H9 (cell line): ENCODE data around the gene DCTN3. TPM values are rescaled to one million over a fixed set of nuclear protein-coding genes. Genes with fewer than 3 reads are reported as not detected.

ENCODE experiments used
- DNase-seq: peaks from one replicate; pipeline ENCODE4 v3.0.0-alpha.2; 2017
- H2AFZ ChIP-seq: one replicate; pipeline ENCODE4 v1.6.1; 2013; ENCODE audit warnings: mild to moderate bottlenecking, low read length, control low read depth, moderate library complexity
- H2AK5ac ChIP-seq: 2 replicates; pipeline ENCODE4 v1.6.1; 2013; ENCODE audit warnings: low read length, control low read depth, mixed read lengths; ENCODE audit not compliant: insufficient read length
- H2BK120ac ChIP-seq: one replicate; pipeline ENCODE4 v1.6.1; 2013; ENCODE audit warnings: low read depth, mild to moderate bottlenecking, low read length, control low read depth, inconsistent platforms; ENCODE audit not compliant: poor library complexity, severe bottlenecking
- H2BK12ac ChIP-seq: 2 replicates; pipeline ENCODE4 v1.6.1; 2013; ENCODE audit warnings: low read length, control low read depth, mixed read lengths, low read depth; ENCODE audit not compliant: insufficient read length
- H2BK15ac ChIP-seq: 2 replicates; pipeline ENCODE4 v1.6.1; 2013; ENCODE audit warnings: low read depth, low read length, control low read depth
- H2BK20ac ChIP-seq: one replicate; pipeline ENCODE4 v1.6.1; 2013; ENCODE audit warnings: low read depth, mild to moderate bottlenecking, low read length, control low read depth, inconsistent platforms; ENCODE audit not compliant: poor library complexity, severe bottlenecking
- H2BK5ac ChIP-seq: 2 replicates; pipeline ENCODE4 v1.6.1; 2013; ENCODE audit warnings: low read length, control low read depth, mixed read lengths; ENCODE audit not compliant: insufficient read length
- H3K14ac ChIP-seq: 2 replicates; pipeline ENCODE4 v1.6.1; 2013; ENCODE audit warnings: low read length, control low read depth; ENCODE audit not compliant: insufficient read depth
- H3K18ac ChIP-seq: 2 replicates; pipeline ENCODE4 v1.6.1; 2013; ENCODE audit warnings: low read depth, mild to moderate bottlenecking, mixed read lengths, low read length, control low read depth; ENCODE audit not compliant: insufficient read length
- H3K23ac ChIP-seq: 2 replicates; pipeline ENCODE4 v1.6.1; 2013; ENCODE audit warnings: low read length, control low read depth, mixed read lengths, low read depth; ENCODE audit not compliant: insufficient read length
- H3K23me2 ChIP-seq: 2 replicates; pipeline ENCODE4 v1.6.1; 2013; ENCODE audit warnings: low read depth, mild to moderate bottlenecking, mixed read lengths, low read length, control low read depth; ENCODE audit not compliant: insufficient read length, poor library complexity, severe bottlenecking
- H3K27ac ChIP-seq: 2 replicates; pipeline ENCODE4 v1.5.1; 2013; ENCODE audit warnings: low read length, control low read depth, mixed read lengths, low read depth; ENCODE audit not compliant: insufficient read length
- H3K27me3 ChIP-seq: 2 replicates; pipeline ENCODE4 v1.6.1; 2013; ENCODE audit warnings: low read length, control low read depth, inconsistent platforms; ENCODE audit not compliant: insufficient read depth
- H3K4ac ChIP-seq: 2 replicates; pipeline ENCODE4 v1.6.1; 2013; ENCODE audit warnings: low read depth, mild to moderate bottlenecking, control low read depth, inconsistent platforms, low read length, moderate library complexity
- H3K4me1 ChIP-seq: 2 replicates; pipeline ENCODE4 v1.6.1; 2013; ENCODE audit warnings: low read length, control low read depth, inconsistent platforms; ENCODE audit not compliant: insufficient read depth
- H3K4me2 ChIP-seq: 2 replicates; pipeline ENCODE4 v1.6.1; 2013; ENCODE audit warnings: low read length, control low read depth, mixed read lengths; ENCODE audit not compliant: insufficient read length, insufficient read depth
- H3K56ac ChIP-seq: 2 replicates; pipeline ENCODE4 v1.6.1; 2013; ENCODE audit warnings: low read depth, mild to moderate bottlenecking, mixed read lengths, low read length, control low read depth; ENCODE audit not compliant: insufficient read length
- H3K79me1 ChIP-seq: 2 replicates; pipeline ENCODE4 v1.6.1; 2013; ENCODE audit warnings: low read depth, mild to moderate bottlenecking, moderate library complexity, low read length, control low read depth, inconsistent platforms; ENCODE audit not compliant: insufficient read depth, poor library complexity, severe bottlenecking
- H3K79me2 ChIP-seq: 2 replicates; pipeline ENCODE4 v1.6.1; 2013; ENCODE audit warnings: low read length, control low read depth, inconsistent platforms; ENCODE audit not compliant: insufficient read depth
- H3K9ac ChIP-seq: 2 replicates; pipeline ENCODE4 v1.6.1; 2013; ENCODE audit warnings: low read length, control low read depth, mixed read lengths; ENCODE audit not compliant: insufficient read length; ENCODE audit errors: extremely low read depth
- H3K9me3 ChIP-seq: one replicate; pipeline ENCODE4 v1.6.1; 2013; ENCODE audit warnings: low read depth, low read length, inconsistent platforms; ENCODE audit not compliant: control insufficient read depth
- H3T11ph ChIP-seq: one replicate; pipeline ENCODE4 v1.6.1; 2013; ENCODE audit warnings: mild to moderate bottlenecking, low read length, control low read depth, inconsistent platforms
- H4K20me1 ChIP-seq: one replicate; pipeline ENCODE4 v1.6.1; 2013; ENCODE audit not compliant: control insufficient read depth, insufficient read length, insufficient read depth
- H4K5ac ChIP-seq: 2 replicates; pipeline ENCODE4 v1.6.1; 2013; ENCODE audit warnings: low read depth, mild to moderate bottlenecking, mixed read lengths, low read length, control low read depth; ENCODE audit not compliant: insufficient read length
- H4K8ac ChIP-seq: replicated peaks from 2 replicates; pipeline ENCODE4 v1.6.1; 2013; ENCODE audit warnings: low read length, control low read depth, mixed read lengths, low read depth; ENCODE audit not compliant: insufficient read length
- H4K91ac ChIP-seq: 2 replicates; pipeline ENCODE4 v1.6.1; 2013; ENCODE audit warnings: low read depth, mild to moderate bottlenecking, moderate library complexity, mixed read lengths, low read length, control low read depth; ENCODE audit not compliant: insufficient read length
- H3K27ac Mint-ChIP-seq, 3 experiments: 2 replicates in 2 of 3; 3 replicates in 1 of 3; pipeline ENCODE4 v1.8.0; 2020 to 2021; ENCODE audit warnings: mixed read lengths in 3 of 3, mild to moderate bottlenecking in 1 of 3, moderate library complexity in 1 of 3
- H3K27me3 Mint-ChIP-seq: 2 replicates; pipeline ENCODE4 v1.8.0; 2021; ENCODE audit warnings: low read depth, mild to moderate bottlenecking, moderate library complexity, mixed read lengths
- H3K36me3 Mint-ChIP-seq, 3 experiments: 2 replicates in 2 of 3; 3 replicates in 1 of 3; pipeline ENCODE4 v1.8.0; 2020 to 2021; ENCODE audit warnings: low read depth in 3 of 3, mixed read lengths in 3 of 3; ENCODE audit not compliant: insufficient read depth in 1 of 3
- H3K4me1 Mint-ChIP-seq, 2 experiments: 2 replicates each; pipeline ENCODE4 v1.8.0; 2020; ENCODE audit warnings: mixed read lengths in 2 of 2
- H3K4me3 Mint-ChIP-seq, 2 experiments: 2 replicates in 1 of 2; 3 replicates in 1 of 2; pipeline ENCODE4 v1.8.0; 2020 to 2021; ENCODE audit warnings: mild to moderate bottlenecking in 2 of 2, mixed read lengths in 2 of 2, moderate library complexity in 1 of 2
- H3K9me3 Mint-ChIP-seq, 2 experiments: 2 replicates in 1 of 2; 3 replicates in 1 of 2; pipeline ENCODE4 v1.8.0; 2020; ENCODE audit warnings: mild to moderate bottlenecking in 2 of 2, mixed read lengths in 2 of 2, moderate library complexity in 1 of 2
- WGBS: extraction: QIAGEN DNeasy Blood & Tissue Kit; methylation state at CpG from one replicate; pipeline ENCODE4 v1.1.7; 2013; ENCODE audit warnings: missing lambda C conversion rate, low lambda C conversion rate, mixed read lengths; ENCODE audit not compliant: insufficient read length; ENCODE audit errors: extremely low coverage; 5-methylcytosine and 5-hydroxymethylcytosine counted together
- total RNA-seq: library from RNA; stranded (reverse); gene quantifications from 2 replicates; pipeline ENCODE4 v1.2.1, GENCODE V29; 2021
- TF ChIP-seq, protein P1 (sequence below): fragments of 200-600 bp; sonication (generic); conservative IDR thresholded peaks from 3 replicates; pipeline ENCODE4 v1.8.0; 2021; ENCODE audit warnings: antibody characterized with exemption, mild to moderate bottlenecking

DCTN3 gene
- total RNA-seq, 1 experiment from 2014 or later = 40.0 TPM

DNA sequence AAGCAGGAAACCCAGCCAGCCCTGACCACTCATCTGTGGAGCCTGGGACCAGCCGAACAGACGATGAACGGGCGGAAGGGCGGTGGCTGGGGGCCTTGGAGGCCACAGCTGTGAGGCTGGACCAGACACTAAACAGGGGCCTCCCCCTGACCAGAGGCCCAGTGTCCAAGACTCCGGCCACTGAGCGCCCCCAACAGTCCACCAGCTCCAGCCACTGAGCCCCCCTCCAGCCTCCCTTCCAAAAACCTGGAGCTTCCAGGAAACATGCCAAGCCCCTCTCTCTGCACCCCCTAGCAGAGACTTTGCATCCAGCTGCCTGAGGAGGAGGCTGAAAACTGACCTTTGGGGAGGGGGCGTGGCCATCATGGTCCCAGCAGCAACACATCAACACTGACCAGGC, 54.0 kb downstream of the DCTN3 start:
- Histone ChIP-seq H3K23ac (no peak overlapping the region), H3K27ac (no peak overlapping the region), H4K20me1 (peaks cover 4% of the 10 kb centered on the region), H3K79me1 (no peaks in the 10 kb centered on the region), H3K79me2 (no peaks in the 10 kb centered on the region), H4K8ac (no peak overlapping the region), H3K23me2 (no peaks in the 10 kb centered on the region), H3K14ac (no peak overlapping the region; the same call in 1 of the 2 replicates), H4K5ac (no peak overlapping the region), H2BK5ac (no peak overlapping the region), H3K4ac (no peak overlapping the region), H2BK120ac (no peak overlapping the region), H3K56ac (no peak overlapping the region), H2BK15ac (no peak overlapping the region), H3K18ac (no peak overlapping the region), H3K4me2 (no peak overlapping the region), H4K91ac (no peak overlapping the region), H2BK12ac (no peak overlapping the region), H3K9ac (no peak overlapping the region), H2BK20ac (no peak overlapping the region), H3T11ph (no peak overlapping the region), H2AFZ (no peak overlapping the region), H3K4me1 (no peaks in the 10 kb centered on the region; the same call in 1 of the 2 replicates), H2AK5ac (no peak overlapping the region), H3K9me3 (no peaks in the 10 kb centered on the region), H3K27me3 (no peaks in the 10 kb centered on the region)
- no peak overlapping the region for H3K4me3 Mint-ChIP-seq
- no peak for DNase-seq
- H3K4me1 Mint-ChIP-seq = peaks cover 17 to 33% of the 10 kb centered on the region in 2 experiments
- no CpG with 5 or more reads among the region's 8 CpGs for WGBS
- 0 out of 5 replicates have a peak, but pooled peaks cover 0 to 2% of the 10 kb centered on the region in 2 experiments for H3K9me3 Mint-ChIP-seq
- H3K36me3 Mint-ChIP-seq = no peaks in the 10 kb centered on the region
- no peak overlapping the region; a peak in 1 of 7 replicates for H3K27ac Mint-ChIP-seq
- TF ChIP-seq, protein P1, sequence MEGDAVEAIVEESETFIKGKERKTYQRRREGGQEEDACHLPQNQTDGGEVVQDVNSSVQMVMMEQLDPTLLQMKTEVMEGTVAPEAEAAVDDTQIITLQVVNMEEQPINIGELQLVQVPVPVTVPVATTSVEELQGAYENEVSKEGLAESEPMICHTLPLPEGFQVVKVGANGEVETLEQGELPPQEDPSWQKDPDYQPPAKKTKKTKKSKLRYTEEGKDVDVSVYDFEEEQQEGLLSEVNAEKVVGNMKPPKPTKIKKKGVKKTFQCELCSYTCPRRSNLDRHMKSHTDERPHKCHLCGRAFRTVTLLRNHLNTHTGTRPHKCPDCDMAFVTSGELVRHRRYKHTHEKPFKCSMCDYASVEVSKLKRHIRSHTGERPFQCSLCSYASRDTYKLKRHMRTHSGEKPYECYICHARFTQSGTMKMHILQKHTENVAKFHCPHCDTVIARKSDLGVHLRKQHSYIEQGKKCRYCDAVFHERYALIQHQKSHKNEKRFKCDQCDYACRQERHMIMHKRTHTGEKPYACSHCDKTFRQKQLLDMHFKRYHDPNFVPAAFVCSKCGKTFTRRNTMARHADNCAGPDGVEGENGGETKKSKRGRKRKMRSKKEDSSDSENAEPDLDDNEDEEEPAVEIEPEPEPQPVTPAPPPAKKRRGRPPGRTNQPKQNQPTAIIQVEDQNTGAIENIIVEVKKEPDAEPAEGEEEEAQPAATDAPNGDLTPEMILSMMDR = no peak
- H3K27me3 Mint-ChIP-seq = peaks cover 46% of the 10 kb centered on the region
